Measurements from ENCODE around the gene SKIC8.

Gene SKIC8

DNA sequence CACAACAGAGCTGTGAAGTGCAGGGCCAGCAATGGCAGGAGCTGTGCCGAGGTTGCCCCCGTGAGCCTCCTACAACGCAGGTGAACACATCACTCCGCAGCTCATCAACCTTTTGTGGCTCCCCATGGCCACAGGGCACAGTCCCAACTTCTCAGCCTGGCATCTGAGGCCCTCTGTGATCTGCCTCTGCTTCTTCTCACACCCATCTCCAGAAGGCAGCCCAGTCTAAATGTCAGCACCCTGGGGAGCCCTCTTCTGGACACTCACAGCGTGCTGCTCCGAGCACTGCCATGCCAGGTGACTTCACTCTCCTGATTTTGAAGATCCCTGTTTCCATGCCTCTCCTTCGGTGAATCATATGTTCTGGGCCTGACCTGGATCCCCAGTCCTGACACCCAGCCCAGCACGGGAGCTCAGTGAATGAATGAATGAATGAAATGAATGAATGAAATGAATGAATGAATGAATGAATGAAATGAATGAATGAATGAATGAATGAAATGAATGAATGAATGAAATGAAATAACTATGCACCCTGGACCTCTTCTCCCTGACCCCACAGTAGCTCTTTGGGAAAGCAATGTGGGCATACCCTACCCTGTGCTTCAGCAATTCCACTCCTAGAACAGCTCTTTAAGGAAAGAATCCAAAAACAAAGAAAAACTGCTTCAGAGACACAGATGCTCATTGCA lies 17.9 kb upstream of the SKIC8 start:
- H4K20me1 ChIP-seq (ENCODE audit: insufficient read depth, low read length), result no peaks in the 10 kb centered on the region
- no peak overlapping the region for H3K27ac ChIP-seq (ENCODE audit: low read depth, low read length, poor library complexity, severe bottlenecking)
- no peaks in the 10 kb centered on the region for H3K27me3 ChIP-seq (ENCODE audit: insufficient read depth, low read length)
- H3K36me3 ChIP-seq (ENCODE audit: insufficient read depth, low read length), result no peaks in the 10 kb centered on the region
- H3K4me1 ChIP-seq (ENCODE audit: insufficient read depth, low read length, severe bottlenecking), result no peaks in the 10 kb centered on the region
- H2AFZ ChIP-seq (ENCODE audit: low read length), result no peak overlapping the region
- no peak overlapping the region for H3K9ac ChIP-seq (ENCODE audit: low read length)
- H3K4me3 ChIP-seq (ENCODE audit: low read depth, low read length, poor library complexity, severe bottlenecking), result no peak overlapping the region
- no peaks in the 10 kb centered on the region for H3K9me2 ChIP-seq (ENCODE audit: low read depth, low read length)
- no peaks in the 10 kb centered on the region for H3K79me2 ChIP-seq (ENCODE audit: insufficient read depth, low read length)
- no peaks in the 10 kb centered on the region for H3F3A ChIP-seq (ENCODE audit: insufficient read depth, low read length)
- TF ChIP-seq, protein P1, sequence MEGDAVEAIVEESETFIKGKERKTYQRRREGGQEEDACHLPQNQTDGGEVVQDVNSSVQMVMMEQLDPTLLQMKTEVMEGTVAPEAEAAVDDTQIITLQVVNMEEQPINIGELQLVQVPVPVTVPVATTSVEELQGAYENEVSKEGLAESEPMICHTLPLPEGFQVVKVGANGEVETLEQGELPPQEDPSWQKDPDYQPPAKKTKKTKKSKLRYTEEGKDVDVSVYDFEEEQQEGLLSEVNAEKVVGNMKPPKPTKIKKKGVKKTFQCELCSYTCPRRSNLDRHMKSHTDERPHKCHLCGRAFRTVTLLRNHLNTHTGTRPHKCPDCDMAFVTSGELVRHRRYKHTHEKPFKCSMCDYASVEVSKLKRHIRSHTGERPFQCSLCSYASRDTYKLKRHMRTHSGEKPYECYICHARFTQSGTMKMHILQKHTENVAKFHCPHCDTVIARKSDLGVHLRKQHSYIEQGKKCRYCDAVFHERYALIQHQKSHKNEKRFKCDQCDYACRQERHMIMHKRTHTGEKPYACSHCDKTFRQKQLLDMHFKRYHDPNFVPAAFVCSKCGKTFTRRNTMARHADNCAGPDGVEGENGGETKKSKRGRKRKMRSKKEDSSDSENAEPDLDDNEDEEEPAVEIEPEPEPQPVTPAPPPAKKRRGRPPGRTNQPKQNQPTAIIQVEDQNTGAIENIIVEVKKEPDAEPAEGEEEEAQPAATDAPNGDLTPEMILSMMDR (IDR thresholded peaks at IDR 0.05; ENCODE audit: low read length), result peak; percentile 30
- TF ChIP-seq EZH2 (IDR thresholded peaks at IDR 0.05; ENCODE audit: borderline replicate concordance, low read length), result no peak
- H3K9me3 ChIP-seq (ENCODE audit: low read length), result no peaks in the 10 kb centered on the region
- H3K4me2 ChIP-seq (ENCODE audit: low read length), result no peak overlapping the region

DNA sequence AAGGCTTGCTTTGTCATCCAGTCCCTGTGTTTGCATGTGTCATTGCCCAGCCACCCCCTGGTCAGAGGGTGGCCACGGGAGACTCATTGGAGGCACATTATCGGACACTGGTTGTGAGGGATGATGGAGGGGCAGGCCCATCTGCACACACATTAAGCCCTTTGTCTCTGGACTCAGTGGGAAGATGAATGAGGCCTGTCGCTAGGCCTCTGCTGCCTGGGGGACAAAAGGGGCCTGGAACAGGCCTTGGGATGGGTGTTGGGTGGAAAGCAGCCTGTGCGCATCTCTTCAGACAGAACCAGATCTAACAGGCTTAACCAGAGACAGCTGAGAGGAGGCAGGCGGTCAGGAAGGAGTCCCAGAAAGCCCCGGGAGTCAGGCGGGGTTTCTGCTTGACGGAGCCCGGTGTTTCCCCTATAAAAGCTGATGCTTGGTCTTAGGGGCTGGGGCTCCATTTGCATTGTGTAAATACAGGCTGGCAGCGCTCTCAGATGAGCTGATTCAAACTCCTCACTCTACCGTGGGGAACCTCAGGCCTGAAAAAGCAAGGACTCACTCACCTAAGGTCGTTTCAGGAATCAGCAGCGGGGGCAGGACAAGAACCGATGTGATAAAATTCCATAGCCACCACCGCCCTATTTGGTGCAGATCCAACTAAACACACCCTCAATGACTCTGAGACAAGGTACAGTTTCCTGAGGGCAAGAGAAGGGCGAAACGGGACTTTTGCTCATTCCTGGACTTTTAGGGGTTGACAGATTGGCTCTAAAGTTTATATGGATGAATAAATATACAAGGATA lies 17.1 kb upstream of the SKIC8 start:
- Histone ChIP-seq H3K27me3 (ENCODE audit: insufficient read depth, low read length) (no peaks in the 10 kb centered on the region), H3K9me3 (ENCODE audit: low read length) (no peaks in the 10 kb centered on the region), H3K4me1 (ENCODE audit: insufficient read depth, low read length, severe bottlenecking) (no peaks in the 10 kb centered on the region), H3K36me3 (ENCODE audit: insufficient read depth, low read length) (no peaks in the 10 kb centered on the region), H3K4me2 (ENCODE audit: low read length) (no peak overlapping the region), H2AFZ (ENCODE audit: low read length) (no peak overlapping the region), H3K79me2 (ENCODE audit: insufficient read depth, low read length) (no peaks in the 10 kb centered on the region), H3F3A (ENCODE audit: insufficient read depth, low read length) (no peaks in the 10 kb centered on the region), H3K27ac (ENCODE audit: low read depth, low read length, poor library complexity, severe bottlenecking) (no peak overlapping the region), H3K4me3 (ENCODE audit: low read depth, low read length, poor library complexity, severe bottlenecking) (no peak overlapping the region), H3K9ac (ENCODE audit: low read length) (no peak overlapping the region), H3K9me2 (ENCODE audit: low read depth, low read length) (no peaks in the 10 kb centered on the region), H4K20me1 (ENCODE audit: insufficient read depth, low read length) (no peaks in the 10 kb centered on the region)
- TF ChIP-seq EZH2 (IDR thresholded peaks at IDR 0.05; ENCODE audit: borderline replicate concordance, low read length), result no peak
- TF ChIP-seq, protein P1 (IDR thresholded peaks at IDR 0.05; ENCODE audit: low read length), result no peak

DNA sequence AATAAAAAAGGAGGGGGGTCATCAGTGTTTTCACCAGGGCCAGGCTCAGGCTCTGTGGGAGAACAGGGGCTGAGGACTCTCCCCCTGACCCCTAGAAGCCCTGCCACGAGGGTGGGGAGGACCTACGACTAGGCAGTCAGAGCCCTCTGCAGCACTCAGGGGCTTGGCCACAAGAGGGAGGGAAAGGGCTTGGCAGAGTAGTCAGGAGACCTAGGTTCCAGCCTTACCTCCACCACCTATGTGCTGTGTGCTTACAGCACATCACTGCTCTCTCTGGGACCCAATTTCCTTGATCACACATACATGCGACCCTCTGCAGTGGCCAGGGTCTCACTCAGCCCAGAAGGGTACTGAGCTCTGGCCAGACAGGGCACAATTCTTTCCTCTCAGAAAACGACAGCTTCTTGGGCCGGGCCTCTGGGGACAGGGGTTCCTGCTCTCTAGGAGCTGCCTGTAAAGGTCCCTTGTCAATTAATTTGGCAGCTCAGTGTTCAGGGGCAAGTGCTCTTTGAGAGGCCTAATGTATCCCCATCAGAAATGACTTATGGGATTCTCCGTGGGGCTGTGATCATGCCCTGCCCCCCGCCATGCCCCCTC lies 16.4 kb upstream of the SKIC8 start:
- Histone ChIP-seq H3F3A (ENCODE audit: insufficient read depth, low read length) (no peaks in the 10 kb centered on the region), H3K9ac (ENCODE audit: low read length) (no peak overlapping the region), H3K4me1 (ENCODE audit: insufficient read depth, low read length, severe bottlenecking) (no peaks in the 10 kb centered on the region), H3K79me2 (ENCODE audit: insufficient read depth, low read length) (no peaks in the 10 kb centered on the region), H3K4me3 (ENCODE audit: low read depth, low read length, poor library complexity, severe bottlenecking) (no peak overlapping the region), H3K4me2 (ENCODE audit: low read length) (no peak overlapping the region), H3K9me3 (ENCODE audit: low read length) (no peaks in the 10 kb centered on the region), H3K9me2 (ENCODE audit: low read depth, low read length) (no peaks in the 10 kb centered on the region), H3K36me3 (ENCODE audit: insufficient read depth, low read length) (no peaks in the 10 kb centered on the region), H3K27ac (ENCODE audit: low read depth, low read length, poor library complexity, severe bottlenecking) (no peak overlapping the region), H3K27me3 (ENCODE audit: insufficient read depth, low read length) (no peaks in the 10 kb centered on the region), H2AFZ (ENCODE audit: low read length) (no peak overlapping the region), H4K20me1 (ENCODE audit: insufficient read depth, low read length) (no peaks in the 10 kb centered on the region)
- TF ChIP-seq EZH2 (IDR thresholded peaks at IDR 0.05; ENCODE audit: borderline replicate concordance, low read length), result no peak
- TF ChIP-seq, protein P1 (IDR thresholded peaks at IDR 0.05; ENCODE audit: low read length), result peak; percentile 34

Data from OCI-LY1 (cell line).